ENCODE data around the gene OR4C46. TPM values are rescaled to one million over a fixed set of nuclear protein-coding genes. Genes with fewer than 3 reads are reported as not detected.

OR4C46 gene
- total and polyA plus RNA-seq, 4 donors, result not detected

GRCh38 chr11:54558407-54558806 lies 45.4 kb downstream of the OR4C46 start:
- Histone ChIP-seq H3K36me3 (ENCODE audit: control insufficient read depth in 4 of 4, insufficient read depth in 4 of 4, low read length in 4 of 4) (no peaks in the 10 kb centered on the region), H3K4me1 (ENCODE audit: control insufficient read depth in 5 of 5, insufficient read depth in 5 of 5, low read length in 5 of 5) (no peaks in the 10 kb centered on the region), H3K4me3 (no peak overlapping the region), H3K27ac (ENCODE audit: low read depth in 1 of 2, low read length in 1 of 2) (no peak overlapping the region), H3K27me3 (ENCODE audit: control insufficient read depth in 3 of 3, insufficient read depth in 3 of 3, low read length in 2 of 3) (no peaks in the 10 kb centered on the region), H3K9me3 (ENCODE audit: control insufficient read depth in 4 of 4, insufficient read depth in 3 of 4, low read length in 3 of 4) (peaks cover 0 to 21% (median 13%) of the 10 kb centered on the region in 4 donors), H3K9ac (ENCODE audit: insufficient read depth in 1 of 2, low read length in 2 of 2) (no peak overlapping the region)
- ATAC-seq (ENCODE audit: insufficient read depth, low FRiP score) (no peak), DNase-seq (peak in 1 of 3 donors; percentile 0)
- no peak for TF ChIP-seq CTCF (IDR thresholded peaks at IDR 0.05; ENCODE audit: control extremely low read depth, extremely low read depth)
- 73 to 74% methylated on average over 3 of the region's 3 CpGs for whole genome bisulfite sequencing, 2 donors

Other genes starting within 250 kb of the OR4C46 start
- gene OR4A5, start 102.8 kb upstream of the OR4C46 start, total RNA-seq, result not detected
- gene OR4A5, start 102.8 kb upstream of the OR4C46 start, polyA plus RNA-seq, result not detected

Data from lung (tissue), 12 donors.